ENCODE data around the gene VNN1.

GRCh38 chr6:132675002-132675401 is 38.9 kb downstream of the VNN1 start:
- no peak for TF ChIP-seq CTCF (IDR thresholded peaks at IDR 0.05)
- no peak for TF ChIP-seq POLR2AphosphoS5 (IDR thresholded peaks at IDR 0.05)
